MM.1S (cell line): ENCODE results near the gene PTH1R.

Experiments
- DNase-seq: peaks from one replicate; pipeline ENCODE4 v3.0.0-alpha.2; 2015
- H2AFZ ChIP-seq: fragments of 300-600 bp; sonication (generic); 2 replicates; pipeline ENCODE4 v1.6.0; 2016; ENCODE audit warnings: antibody characterized with exemption, low read length
- H3F3A ChIP-seq: fragments of 300-600 bp; sonication (generic); 2 replicates; pipeline ENCODE4 v1.6.1; 2016; ENCODE audit warnings: mild to moderate bottlenecking, antibody characterized with exemption, low read length, moderate library complexity, mixed read lengths; ENCODE audit not compliant: insufficient read depth
- H3K27ac ChIP-seq: fragments of 300-600 bp; sonication (generic); 2 replicates; pipeline ENCODE4 v1.5.1; 2016; ENCODE audit warnings: mild to moderate bottlenecking, low read length
- H3K27me3 ChIP-seq: fragments of 300-600 bp; sonication (generic); replicated peaks from 2 replicates; pipeline ENCODE4 v1.6.0; 2016; ENCODE audit warnings: low read length; ENCODE audit not compliant: insufficient read depth
- H3K36me3 ChIP-seq: fragments of 300-600 bp; sonication (generic); replicated peaks from 2 replicates; pipeline ENCODE4 v1.6.1; 2016; ENCODE audit warnings: mild to moderate bottlenecking, low read length, mixed read lengths; ENCODE audit not compliant: insufficient read depth
- H3K4me1 ChIP-seq: fragments of 300-600 bp; sonication (generic); 2 replicates; pipeline ENCODE4 v1.6.1; 2016; ENCODE audit warnings: low read length, mixed read lengths
- H3K4me2 ChIP-seq: fragments of 300-600 bp; sonication (generic); 2 replicates; pipeline ENCODE4 v1.6.0; 2016; ENCODE audit warnings: low read depth, low read length
- H3K4me3 ChIP-seq: fragments of 300-600 bp; sonication (generic); 2 replicates; pipeline ENCODE4 v1.5.1; 2016; ENCODE audit warnings: low read length, mixed read lengths
- H3K79me2 ChIP-seq: fragments of 300-600 bp; sonication (generic); 2 replicates; pipeline ENCODE4 v1.6.1; 2016; ENCODE audit warnings: mixed run types, low read length, mixed read lengths
- H3K9ac ChIP-seq: fragments of 300-600 bp; sonication (generic); 2 replicates; pipeline ENCODE4 v1.6.1; 2016; ENCODE audit warnings: low read length, mixed read lengths
- H3K9me2 ChIP-seq: fragments of 300-600 bp; sonication (generic); replicated peaks from 2 replicates; pipeline ENCODE4 v1.6.1; 2016; ENCODE audit warnings: mild to moderate bottlenecking, low read length, mixed read lengths; ENCODE audit not compliant: insufficient read depth
- H3K9me3 ChIP-seq: fragments of 300-600 bp; sonication (generic); replicated peaks from 2 replicates; pipeline ENCODE4 v1.6.1; 2016; ENCODE audit warnings: mild to moderate bottlenecking, low read length, mixed read lengths; ENCODE audit not compliant: insufficient read depth
- H4K20me1 ChIP-seq: fragments of 300-600 bp; sonication (generic); 2 replicates; pipeline ENCODE4 v1.6.1; 2016; ENCODE audit warnings: mild to moderate bottlenecking, low read length, moderate library complexity, mixed read lengths; ENCODE audit not compliant: insufficient read depth
- EZH2 ChIP-seq: fragments of 300-600 bp; sonication (generic); optimal IDR thresholded peaks from 2 replicates; pipeline ENCODE3; 2017; ENCODE audit warnings: low read depth, mild to moderate bottlenecking, antibody characterized with exemption, low read length, mixed read lengths
- EZH2phosphoT487 ChIP-seq: fragments of 300-600 bp; sonication (generic); IDR thresholded peaks from 2 replicates; pipeline ENCODE4 v1.6.1; 2018; ENCODE audit warnings: antibody characterized with exemption, low read length
- TF ChIP-seq, protein P1 (sequence below): fragments of 300-600 bp; sonication (generic); IDR thresholded peaks from 2 replicates; pipeline ENCODE4 v1.5.1; 2016; ENCODE audit warnings: antibody characterized with exemption, low read length, mixed read lengths

The PTH1R gene

DNA sequence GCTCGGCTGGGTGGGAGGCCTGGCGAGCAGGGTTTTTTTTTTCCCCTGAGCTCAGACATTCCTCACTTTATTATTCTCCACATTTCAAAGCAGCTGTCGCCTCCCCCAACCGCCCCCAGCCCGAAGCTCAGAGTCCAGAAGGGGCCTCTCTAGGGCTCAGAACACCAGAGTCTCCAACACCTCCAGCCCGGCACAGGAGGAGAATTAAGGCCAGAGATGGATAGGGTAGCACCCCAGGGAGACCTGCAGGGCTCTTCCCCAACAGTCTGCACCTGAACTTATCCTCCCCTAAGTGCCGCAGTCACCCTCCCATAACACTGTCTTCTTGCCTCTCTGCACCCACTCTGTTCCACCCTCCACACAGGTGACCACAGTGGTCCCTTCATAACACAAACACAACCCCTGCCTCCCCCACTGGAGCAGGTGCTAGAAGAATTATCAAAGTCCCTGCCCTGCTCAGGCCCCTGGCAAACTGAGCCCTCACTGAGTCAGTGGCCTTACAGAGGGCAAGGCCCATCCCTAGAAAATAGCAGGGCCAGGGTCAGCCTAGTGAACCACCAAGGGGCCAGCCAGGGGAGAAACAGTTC lies 28.4 kb upstream of the PTH1R start:
- Histone ChIP-seq H3K9me2 (no peaks in the 10 kb centered on the region), H3K4me1 (peaks cover 7% of the 10 kb centered on the region; the same call in 1 of the 2 replicates), H4K20me1 (no peaks in the 10 kb centered on the region), H3K4me2 (no peak overlapping the region), H3K4me3 (no peak overlapping the region), H3K9me3 (no peaks in the 10 kb centered on the region), H3K27ac (no peak overlapping the region), H3F3A (no peaks in the 10 kb centered on the region), H3K9ac (no peak overlapping the region), H3K79me2 (no peaks in the 10 kb centered on the region), H3K36me3 (no peaks in the 10 kb centered on the region), H2AFZ (no peak overlapping the region), H3K27me3 (no peaks in the 10 kb centered on the region)
- TF ChIP-seq EZH2phosphoT487 = no peak
- no peak for TF ChIP-seq EZH2
- TF ChIP-seq, protein P1, sequence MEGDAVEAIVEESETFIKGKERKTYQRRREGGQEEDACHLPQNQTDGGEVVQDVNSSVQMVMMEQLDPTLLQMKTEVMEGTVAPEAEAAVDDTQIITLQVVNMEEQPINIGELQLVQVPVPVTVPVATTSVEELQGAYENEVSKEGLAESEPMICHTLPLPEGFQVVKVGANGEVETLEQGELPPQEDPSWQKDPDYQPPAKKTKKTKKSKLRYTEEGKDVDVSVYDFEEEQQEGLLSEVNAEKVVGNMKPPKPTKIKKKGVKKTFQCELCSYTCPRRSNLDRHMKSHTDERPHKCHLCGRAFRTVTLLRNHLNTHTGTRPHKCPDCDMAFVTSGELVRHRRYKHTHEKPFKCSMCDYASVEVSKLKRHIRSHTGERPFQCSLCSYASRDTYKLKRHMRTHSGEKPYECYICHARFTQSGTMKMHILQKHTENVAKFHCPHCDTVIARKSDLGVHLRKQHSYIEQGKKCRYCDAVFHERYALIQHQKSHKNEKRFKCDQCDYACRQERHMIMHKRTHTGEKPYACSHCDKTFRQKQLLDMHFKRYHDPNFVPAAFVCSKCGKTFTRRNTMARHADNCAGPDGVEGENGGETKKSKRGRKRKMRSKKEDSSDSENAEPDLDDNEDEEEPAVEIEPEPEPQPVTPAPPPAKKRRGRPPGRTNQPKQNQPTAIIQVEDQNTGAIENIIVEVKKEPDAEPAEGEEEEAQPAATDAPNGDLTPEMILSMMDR = no peak
- no peak for DNase-seq

GRCh38 chr3:46849686-46850467 lies 27.6 kb upstream of the PTH1R start:
- Histone ChIP-seq H3K79me2 (no peaks in the 10 kb centered on the region), H3K9ac (no peak overlapping the region), H3K9me2 (no peaks in the 10 kb centered on the region), H3K4me1 (peaks cover 7% of the 10 kb centered on the region; the same call in 1 of the 2 replicates), H3K9me3 (no peaks in the 10 kb centered on the region), H3K27ac (no peak overlapping the region), H2AFZ (no peak overlapping the region), H3K36me3 (no peaks in the 10 kb centered on the region), H4K20me1 (no peaks in the 10 kb centered on the region), H3K4me2 (no peak overlapping the region), H3F3A (no peaks in the 10 kb centered on the region), H3K27me3 (no peaks in the 10 kb centered on the region), H3K4me3 (no peak overlapping the region)
- TF ChIP-seq, protein P1 = no peak
- TF ChIP-seq EZH2 (no peak), EZH2phosphoT487 (no peak)
- no peak for DNase-seq

GRCh38 chr3:46850468-46850779 lies 27.1 kb upstream of the PTH1R start:
- H2AFZ ChIP-seq = no peak overlapping the region
- no peaks in the 10 kb centered on the region for H3K36me3 ChIP-seq
- no peak overlapping the region for H3K9ac ChIP-seq
- no peak for DNase-seq
- TF ChIP-seq EZH2phosphoT487 (no peak), EZH2 (no peak)
- TF ChIP-seq, protein P1 = no peak
- H3K27ac ChIP-seq = no peak overlapping the region
- no peaks in the 10 kb centered on the region for H3K9me2 ChIP-seq
- no peaks in the 10 kb centered on the region for H3K79me2 ChIP-seq
- no peak overlapping the region for H3K4me3 ChIP-seq
- no peaks in the 10 kb centered on the region for H4K20me1 ChIP-seq
- H3F3A ChIP-seq = no peaks in the 10 kb centered on the region
- H3K27me3 ChIP-seq = no peaks in the 10 kb centered on the region; the same call in 1 of the 2 replicates
- H3K4me1 ChIP-seq = peaks cover 7% of the 10 kb centered on the region; the same call in 1 of the 2 replicates
- no peaks in the 10 kb centered on the region for H3K9me3 ChIP-seq
- H3K4me2 ChIP-seq = no peak overlapping the region
